Amniotic epithelial cell (primary cell): ENCODE results near the gene CD82.

Experiments used
- DNase-seq: peaks from one replicate; pipeline ENCODE4 v3.0.0-alpha.2; 2010; ENCODE audit warnings: low read depth

CD82 gene

DNA sequence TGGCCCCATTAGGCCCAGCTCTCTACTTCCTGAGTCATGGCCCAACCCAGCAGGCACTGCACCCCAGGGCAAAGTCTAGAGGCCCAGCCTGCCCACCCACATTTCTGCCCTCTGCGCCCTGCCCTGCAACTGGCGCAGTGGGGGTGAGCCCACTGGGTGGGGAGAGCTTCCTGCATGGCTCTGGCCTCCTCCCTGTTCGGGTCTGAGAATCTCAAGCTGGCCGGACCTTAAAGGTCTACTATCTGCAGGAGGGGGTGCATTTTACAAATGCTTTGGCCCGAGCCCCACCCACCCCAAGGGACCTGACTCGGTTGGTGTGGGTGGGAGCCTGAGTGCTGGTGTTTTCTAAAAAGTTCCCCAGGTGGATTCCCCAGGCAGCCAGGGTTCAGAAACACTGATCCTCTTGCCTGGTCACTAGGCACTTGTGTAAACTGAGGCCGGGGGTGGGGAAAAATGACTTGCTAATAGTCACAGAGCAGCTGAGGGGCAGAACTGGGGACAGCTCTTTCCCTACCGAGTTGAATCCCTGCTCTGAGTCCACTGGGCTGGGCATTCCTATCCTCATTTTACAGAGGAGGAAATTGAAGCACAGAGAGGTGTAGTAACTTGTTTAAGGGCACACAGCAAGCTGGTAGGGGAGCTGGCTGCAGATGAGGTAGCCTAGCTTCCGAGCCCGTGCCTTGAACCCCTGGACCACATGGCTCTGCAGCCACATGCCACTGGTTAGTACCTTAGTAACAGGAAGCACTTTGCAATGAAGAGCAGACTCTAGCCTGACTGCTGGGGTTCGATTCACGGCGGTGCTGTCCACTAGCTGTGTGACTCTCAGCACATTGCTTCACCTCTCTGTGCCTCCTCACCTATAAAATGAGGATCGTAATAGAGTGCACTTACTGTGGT is 36.3 kb downstream of the CD82 start:
- no peak for DNase-seq

DNA sequence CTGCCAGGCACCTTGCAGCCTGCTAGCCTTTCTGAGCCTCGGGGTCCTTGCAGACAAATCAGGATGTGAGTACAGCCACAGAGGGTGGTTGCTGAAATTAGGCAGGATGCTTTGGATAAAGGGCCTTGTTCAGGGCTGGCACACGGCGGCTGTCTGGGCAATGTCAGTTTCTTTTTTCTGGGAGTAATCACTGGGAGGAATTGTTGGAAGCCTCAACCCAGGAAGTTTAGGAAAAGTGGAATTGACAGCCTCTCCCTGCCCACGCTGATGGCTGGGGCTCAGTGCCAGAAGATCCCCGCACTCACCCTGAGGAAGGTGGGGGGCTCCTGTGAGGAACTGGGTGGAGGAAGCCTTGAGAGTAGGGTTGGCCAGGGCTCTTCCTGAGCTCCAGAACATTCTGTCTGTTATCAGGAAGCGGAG is 37.4 kb downstream of the CD82 start:
- no peak for DNase-seq

- DNase-seq, result no peak
These were observed 38.7 kb downstream of the CD82 start for GRCh38 chr11:44604171-44604581.

DNA sequence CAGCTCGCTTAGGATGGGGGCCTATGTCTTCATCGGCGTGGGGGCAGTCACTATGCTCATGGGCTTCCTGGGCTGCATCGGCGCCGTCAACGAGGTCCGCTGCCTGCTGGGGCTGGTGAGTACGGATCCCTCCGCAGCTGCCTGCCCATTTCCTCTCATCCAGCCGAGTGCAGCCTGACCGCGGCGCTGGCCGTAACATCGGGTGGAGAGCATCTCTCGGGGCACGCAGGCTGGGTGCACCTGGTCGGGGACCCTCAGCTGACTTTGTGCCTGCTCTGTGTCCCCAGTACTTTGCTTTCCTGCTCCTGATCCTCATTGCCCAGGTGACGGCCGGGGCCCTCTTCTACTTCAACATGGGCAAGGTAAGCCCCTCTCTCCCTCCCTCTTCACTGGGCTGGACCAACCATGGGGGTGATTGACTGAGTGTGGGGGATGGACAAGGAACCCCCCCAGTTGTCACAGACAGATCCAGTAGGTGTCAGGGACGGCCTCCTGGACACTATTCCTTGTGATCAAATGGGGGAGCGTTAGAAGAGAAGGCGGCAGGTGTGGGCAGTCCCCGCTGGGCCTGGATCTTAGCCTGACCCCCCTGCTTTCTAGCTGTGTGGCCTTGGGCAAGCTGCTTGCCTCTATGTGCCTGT is 39.7 kb downstream of the CD82 start:
- DNase-seq, result no peak

GRCh38 chr11:44605965-44606364 is 40.5 kb downstream of the CD82 start:
- no peak for DNase-seq

GRCh38 chr11:44606472-44606871 is 41.0 kb downstream of the CD82 start:
- no peak for DNase-seq

GRCh38 chr11:44607319-44607962 is 42.0 kb downstream of the CD82 start:
- DNase-seq, result peak; percentile 71

DNA sequence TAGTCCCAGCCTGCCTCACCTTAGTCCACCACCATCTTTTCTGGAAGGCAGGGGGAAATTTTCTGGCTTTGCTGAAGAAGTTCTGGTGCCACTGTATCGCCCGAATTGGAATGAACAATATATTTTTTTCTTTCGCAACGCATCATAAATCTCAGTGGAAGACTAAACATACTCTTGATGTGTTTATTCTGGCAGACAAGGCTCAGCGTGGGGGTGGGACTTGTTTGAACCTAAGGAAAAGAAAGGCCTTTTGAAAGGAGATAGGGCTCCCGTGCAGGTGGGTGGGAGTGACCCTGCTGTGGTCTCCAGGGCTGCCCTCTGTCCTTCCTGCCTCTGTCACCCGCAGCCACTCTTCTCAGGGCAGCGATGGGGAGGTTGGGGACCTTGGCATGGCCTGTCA is 42.5 kb downstream of the CD82 start:
- peak; percentile 89 for DNase-seq

- DNase-seq, result no peak
These were observed 43.2 kb downstream of the CD82 start for GRCh38 chr11:44608651-44608990.

- DNase-seq, result no peak
These were observed 43.7 kb downstream of the CD82 start for GRCh38 chr11:44608991-44609782.

DNA sequence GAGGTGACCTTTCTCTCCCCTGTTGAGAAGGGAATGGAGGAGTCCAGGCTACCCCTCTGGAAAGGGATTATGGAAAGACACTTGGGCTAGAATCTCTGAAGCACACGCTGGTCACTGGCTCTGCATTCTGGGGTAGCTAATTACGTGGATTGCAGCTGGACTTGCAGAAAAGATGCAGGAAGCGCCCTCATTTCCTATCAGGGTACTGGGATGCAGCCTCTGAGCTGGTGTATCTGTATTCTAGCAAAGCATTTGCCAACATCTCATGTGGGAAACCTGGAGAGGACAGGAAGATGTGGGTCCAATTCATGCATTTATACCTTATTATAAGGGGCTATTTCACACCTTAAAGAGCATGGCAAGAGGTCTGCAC is 44.3 kb downstream of the CD82 start:
- no peak for DNase-seq

GRCh38 chr11:44610186-44610955 is 44.9 kb downstream of the CD82 start:
- DNase-seq, result no peak

- DNase-seq, result no peak
These were observed 45.6 kb downstream of the CD82 start for GRCh38 chr11:44611088-44611487.

GRCh38 chr11:44611687-44612434 is 46.4 kb downstream of the CD82 start:
- no peak for DNase-seq

GRCh38 chr11:44613153-44613552 is 47.7 kb downstream of the CD82 start:
- no peak for DNase-seq

DNA sequence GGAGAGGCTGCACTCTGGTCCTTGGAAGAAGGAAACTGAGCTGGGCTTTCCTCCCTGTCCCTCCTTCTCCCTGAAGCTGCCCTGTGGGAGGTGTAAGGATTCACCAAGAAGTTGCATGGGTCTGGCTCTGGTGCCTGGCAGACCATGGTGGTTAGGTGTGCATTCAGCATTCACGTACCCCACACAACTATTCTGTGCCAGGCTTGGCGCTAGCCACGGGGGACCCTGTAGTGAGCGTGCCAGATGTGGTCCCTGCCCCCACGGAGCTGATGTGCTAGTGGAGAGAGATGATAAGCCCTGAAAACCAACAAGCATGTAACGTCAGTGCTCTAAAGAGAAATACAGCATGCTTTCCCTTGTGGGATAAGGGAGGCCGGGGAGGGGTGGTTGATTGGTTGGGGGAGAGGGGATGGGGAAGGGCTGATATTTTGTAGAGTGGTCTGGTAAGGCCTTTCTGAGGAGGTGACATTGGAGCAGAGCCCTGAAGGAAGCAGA is 48.9 kb downstream of the CD82 start:
- no peak for DNase-seq

DNA sequence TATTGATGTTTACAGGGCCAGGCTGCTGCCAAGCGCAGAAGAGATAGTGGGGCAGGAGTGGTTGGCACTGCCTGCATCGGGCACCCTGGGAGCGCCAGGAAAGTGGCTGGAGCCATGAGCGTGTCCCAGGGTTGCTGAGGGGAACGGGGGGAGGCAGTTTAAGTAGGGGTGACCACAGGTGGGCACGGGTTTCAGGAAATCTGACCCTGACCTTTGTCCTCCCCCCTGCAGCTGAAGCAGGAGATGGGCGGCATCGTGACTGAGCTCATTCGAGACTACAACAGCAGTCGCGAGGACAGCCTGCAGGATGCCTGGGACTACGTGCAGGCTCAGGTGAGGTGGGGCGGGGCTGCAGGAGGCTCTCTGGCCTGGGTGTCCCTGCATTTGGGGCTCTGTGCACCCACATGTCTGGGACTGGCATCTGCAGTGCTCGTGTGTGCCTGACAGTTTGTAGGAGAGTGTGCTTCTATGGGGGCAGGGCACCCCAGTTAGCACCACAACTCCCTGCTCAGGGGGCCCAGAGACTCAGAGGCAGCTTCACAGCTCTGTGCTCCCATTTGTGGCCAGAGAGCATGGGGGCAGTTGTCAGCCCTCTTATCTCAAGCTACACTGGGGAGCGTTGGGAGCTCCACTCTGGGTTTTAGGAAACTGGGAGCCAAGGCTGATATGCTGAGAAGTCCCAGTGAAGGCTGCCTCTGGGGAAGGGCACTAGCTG is 49.7 kb downstream of the CD82 start:
- DNase-seq, result no peak

DNA sequence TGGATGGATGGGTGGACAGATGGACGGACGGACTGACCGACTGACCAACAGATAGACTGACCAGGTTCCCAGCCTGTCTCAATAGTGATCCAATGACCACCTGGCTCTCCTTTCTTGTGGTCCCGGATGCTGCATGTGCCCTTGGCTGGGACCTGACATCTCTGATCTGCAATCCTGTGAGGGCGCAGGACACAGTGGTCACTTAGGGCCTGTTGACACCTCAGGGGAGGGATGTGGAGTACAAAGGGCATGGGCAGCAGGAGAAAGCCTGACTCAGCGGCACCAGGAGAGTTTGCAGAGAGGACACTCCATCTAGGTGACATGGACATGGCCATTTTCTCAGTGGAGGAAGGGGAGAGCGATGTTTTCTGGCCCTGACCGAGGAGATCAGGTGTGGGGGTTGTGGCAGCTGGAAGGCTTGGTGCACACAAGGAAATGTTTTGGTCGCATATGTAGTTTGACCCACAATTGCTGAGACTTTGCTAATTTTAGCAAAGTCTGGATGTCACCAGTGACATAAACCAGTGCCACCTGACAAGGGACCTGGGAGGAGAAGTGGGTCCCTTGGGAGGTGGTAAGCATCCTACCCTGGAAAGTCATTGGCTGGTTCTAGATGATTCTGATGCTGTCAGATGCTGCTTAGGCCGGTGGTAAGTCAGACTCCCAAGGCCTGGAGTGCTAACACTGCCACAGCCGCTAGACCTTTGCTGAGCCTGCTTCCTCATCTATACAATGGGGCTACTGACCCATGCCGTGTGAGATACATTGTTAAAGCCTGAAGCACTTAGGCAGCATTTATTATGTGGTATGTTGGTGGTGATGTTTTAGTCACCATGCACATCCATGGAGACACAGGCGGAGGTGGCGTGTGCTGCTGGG is 50.7 kb downstream of the CD82 start:
- DNase-seq, result no peak
